ENCODE data around the gene MRLN.

GRCh38 chr10:59688921-59689351, 64.3 kb downstream of the MRLN start:
- TF ChIP-seq CTCF (IDR thresholded peaks at IDR 0.05; ENCODE audit: insufficient read depth, low read length) (no peak), GABPA (IDR thresholded peaks at IDR 0.05; ENCODE audit: low read depth) (no peak)
